ENCODE measurements around the gene SERPING1. TPM values are rescaled to one million over a fixed set of nuclear protein-coding genes. Genes with fewer than 3 reads are reported as not detected.

SERPING1 gene
- total RNA-seq, 1 donor from 2014 or later: not detected

GRCh38 chr11:57568330-57568766 lies 29.1 kb upstream of the SERPING1 start:
- H3K4me1 Mint-ChIP-seq (ENCODE audit: low read depth): peaks cover 39% of the 10 kb centered on the region
- DNase-seq (ENCODE audit: low spot score): peak; percentile 81
- H3K36me3 Mint-ChIP-seq (ENCODE audit: low read depth): peaks cover 18% of the 10 kb centered on the region
- intact Hi-C loops (cut with micrococcal nuclease): loop anchor here (1.0 to 5.0 kb wide), 12 partner anchors 73 to 1009 kb away; partner anchors contain the start of genes CLP1, LPXN, MED19 and SELENOH
- peak overlapping the region; percentile 99 for H3K4me3 Mint-ChIP-seq
- H3K27me3 Mint-ChIP-seq (ENCODE audit: insufficient read depth): no peaks in the 10 kb centered on the region
- peak overlapping the region; percentile 97 for H3K27ac Mint-ChIP-seq
- H3K9me3 Mint-ChIP-seq: no peaks in the 10 kb centered on the region

- H3K9me3 Mint-ChIP-seq: no peaks in the 10 kb centered on the region
- no peak for DNase-seq (ENCODE audit: low spot score)
- no peak overlapping the region for H3K27ac Mint-ChIP-seq
- no peak overlapping the region for H3K4me3 Mint-ChIP-seq
- intact Hi-C loops (cut with micrococcal nuclease): no loop called here
- peaks cover 3% of the 10 kb centered on the region for H3K36me3 Mint-ChIP-seq (ENCODE audit: low read depth)
- peaks cover 14% of the 10 kb centered on the region for H3K4me1 Mint-ChIP-seq (ENCODE audit: low read depth)
- H3K27me3 Mint-ChIP-seq (ENCODE audit: insufficient read depth): peaks cover 6% of the 10 kb centered on the region
These were observed 25.9 kb upstream of the SERPING1 start for GRCh38 chr11:57571606-57572005.

GRCh38 chr11:57574061-57574460 lies 23.4 kb upstream of the SERPING1 start:
- Mint-ChIP-seq H3K27me3 (ENCODE audit: insufficient read depth) (peaks cover 17% of the 10 kb centered on the region), H3K4me1 (ENCODE audit: low read depth) (no peaks in the 10 kb centered on the region), H3K9me3 (no peaks in the 10 kb centered on the region), H3K4me3 (no peak overlapping the region), H3K27ac (no peak overlapping the region), H3K36me3 (ENCODE audit: low read depth) (no peaks in the 10 kb centered on the region)
- no peak for DNase-seq (ENCODE audit: low spot score)
- intact Hi-C loops (cut with micrococcal nuclease): no loop called here

- H3K27me3 Mint-ChIP-seq (ENCODE audit: insufficient read depth): peaks cover 8% of the 10 kb centered on the region
- no peaks in the 10 kb centered on the region for H3K9me3 Mint-ChIP-seq
- H3K4me3 Mint-ChIP-seq: no peak overlapping the region
- no peak overlapping the region for H3K27ac Mint-ChIP-seq
- H3K4me1 Mint-ChIP-seq (ENCODE audit: low read depth): no peaks in the 10 kb centered on the region
- intact Hi-C loops (cut with micrococcal nuclease): no loop called here
- no peaks in the 10 kb centered on the region for H3K36me3 Mint-ChIP-seq (ENCODE audit: low read depth)
- no peak for DNase-seq (ENCODE audit: low spot score)
These were observed 13.1 kb upstream of the SERPING1 start for GRCh38 chr11:57584341-57584740.

- H3K27me3 Mint-ChIP-seq (ENCODE audit: insufficient read depth): peaks cover 1% of the 10 kb centered on the region
- no peak overlapping the region for H3K4me3 Mint-ChIP-seq
- intact Hi-C loops (cut with micrococcal nuclease): no loop called here
- no peaks in the 10 kb centered on the region for H3K36me3 Mint-ChIP-seq (ENCODE audit: low read depth)
- no peaks in the 10 kb centered on the region for H3K4me1 Mint-ChIP-seq (ENCODE audit: low read depth)
- DNase-seq (ENCODE audit: low spot score): no peak
- H3K27ac Mint-ChIP-seq: no peak overlapping the region
- H3K9me3 Mint-ChIP-seq: no peaks in the 10 kb centered on the region
These were observed 12.2 kb upstream of the SERPING1 start for GRCh38 chr11:57585301-57585700.

GRCh38 chr11:57586711-57587245 lies 10.7 kb upstream of the SERPING1 start:
- no peaks in the 10 kb centered on the region for H3K36me3 Mint-ChIP-seq (ENCODE audit: low read depth)
- no peak overlapping the region for H3K27ac Mint-ChIP-seq
- H3K9me3 Mint-ChIP-seq: no peaks in the 10 kb centered on the region
- DNase-seq (ENCODE audit: low spot score): no peak
- intact Hi-C loops (cut with micrococcal nuclease): no loop called here
- no peak overlapping the region for H3K4me3 Mint-ChIP-seq
- H3K27me3 Mint-ChIP-seq (ENCODE audit: insufficient read depth): peaks cover 3% of the 10 kb centered on the region
- H3K4me1 Mint-ChIP-seq (ENCODE audit: low read depth): no peaks in the 10 kb centered on the region

GRCh38 chr11:57588046-57588710 lies 9.3 kb upstream of the SERPING1 start:
- intact Hi-C loops (cut with micrococcal nuclease): no loop called here
- no peaks in the 10 kb centered on the region for H3K9me3 Mint-ChIP-seq
- H3K36me3 Mint-ChIP-seq (ENCODE audit: low read depth): no peaks in the 10 kb centered on the region
- DNase-seq (ENCODE audit: low spot score): no peak
- H3K27me3 Mint-ChIP-seq (ENCODE audit: insufficient read depth): peaks cover 5% of the 10 kb centered on the region
- no peaks in the 10 kb centered on the region for H3K4me1 Mint-ChIP-seq (ENCODE audit: low read depth)
- H3K27ac Mint-ChIP-seq: no peak overlapping the region
- H3K4me3 Mint-ChIP-seq: no peak overlapping the region

GRCh38 chr11:57596266-57596885 lies 1.1 kb upstream of the SERPING1 start:
- DNase-seq (ENCODE audit: low spot score): no peak
- no peaks in the 10 kb centered on the region for H3K36me3 Mint-ChIP-seq (ENCODE audit: low read depth)
- H3K9me3 Mint-ChIP-seq: no peaks in the 10 kb centered on the region
- H3K27me3 Mint-ChIP-seq (ENCODE audit: insufficient read depth): peaks cover 30% of the 10 kb centered on the region
- no peaks in the 10 kb centered on the region for H3K4me1 Mint-ChIP-seq (ENCODE audit: low read depth)
- no peak overlapping the region for H3K4me3 Mint-ChIP-seq
- no peak overlapping the region for H3K27ac Mint-ChIP-seq
- intact Hi-C loops (cut with micrococcal nuclease): no loop called here

GRCh38 chr11:57597916-57598830 lies 688 bp downstream of the SERPING1 start:
- Mint-ChIP-seq H3K4me3 (no peak overlapping the region), H3K27me3 (ENCODE audit: insufficient read depth) (peaks cover 30% of the 10 kb centered on the region)

GRCh38 chr11:57598831-57599155 lies 1.3 kb downstream of the SERPING1 start:
- intact Hi-C loops (cut with micrococcal nuclease): no loop called here
- H3K9me3 Mint-ChIP-seq: no peaks in the 10 kb centered on the region

More at GRCh38 chr11:57597916-57598830, 688 bp downstream of the SERPING1 start:
- Mint-ChIP-seq H3K36me3 (ENCODE audit: low read depth) (no peaks in the 10 kb centered on the region), H3K9me3 (no peaks in the 10 kb centered on the region), H3K4me1 (ENCODE audit: low read depth) (no peaks in the 10 kb centered on the region), H3K27ac (no peak overlapping the region)
- no peak for DNase-seq (ENCODE audit: low spot score)
- intact Hi-C loops (cut with micrococcal nuclease): no loop called here

GRCh38 chr11:57599381-57599780 lies 1.9 kb downstream of the SERPING1 start:
- Mint-ChIP-seq H3K9me3 (no peaks in the 10 kb centered on the region), H3K27me3 (ENCODE audit: insufficient read depth) (peaks cover 30% of the 10 kb centered on the region), H3K4me1 (ENCODE audit: low read depth) (no peaks in the 10 kb centered on the region), H3K36me3 (ENCODE audit: low read depth) (no peaks in the 10 kb centered on the region), H3K4me3 (no peak overlapping the region), H3K27ac (no peak overlapping the region)
- DNase-seq (ENCODE audit: low spot score): no peak
- intact Hi-C loops (cut with micrococcal nuclease): no loop called here

More at GRCh38 chr11:57598831-57599155, 1.3 kb downstream of the SERPING1 start:
- Mint-ChIP-seq H3K4me1 (ENCODE audit: low read depth) (no peaks in the 10 kb centered on the region), H3K27ac (no peak overlapping the region), H3K4me3 (no peak overlapping the region), H3K36me3 (ENCODE audit: low read depth) (no peaks in the 10 kb centered on the region), H3K27me3 (ENCODE audit: insufficient read depth) (peaks cover 30% of the 10 kb centered on the region)
- no peak for DNase-seq (ENCODE audit: low spot score)

- Mint-ChIP-seq H3K9me3 (no peaks in the 10 kb centered on the region), H3K27ac (no peak overlapping the region), H3K27me3 (ENCODE audit: insufficient read depth) (peaks cover 31% of the 10 kb centered on the region), H3K4me3 (no peak overlapping the region), H3K4me1 (ENCODE audit: low read depth) (no peaks in the 10 kb centered on the region), H3K36me3 (ENCODE audit: low read depth) (no peaks in the 10 kb centered on the region)
- no peak for DNase-seq (ENCODE audit: low spot score)
- intact Hi-C loops (cut with micrococcal nuclease): no loop called here
These were observed 3.8 kb downstream of the SERPING1 start for GRCh38 chr11:57601297-57601696.

Data from activated T-helper 1 cell treated with anti-CD3 and anti-CD28 coated beads, Interleukin-12 subunit alpha, Interleukin-12 subunit beta, Interleukin-2, Interleukin-4 antibody, amounts not matched to agents 30 ng/mL and 10 ng/mL and 1 ng/mL, durations not matched to agents 14 hours and 24 hours and 36 hours (primary cell).